Measurements from ENCODE around the gene COPZ2.
A peak's percentile ranks its signal among the peaks of the same experiment; 100 is the strongest.

The COPZ2 gene

GRCh38 chr17:48055531-48056245 is 18.1 kb upstream of the COPZ2 start (continued):
- TF ChIP-seq PRDM6 (tag by site-specific recombination; IDR thresholded peaks at IDR 0.05) (no peak), KLF17 (tag by site-specific recombination; IDR thresholded peaks at IDR 0.05) (no peak), ZFHX2 (tag by site-specific recombination; conservative IDR thresholded peaks at IDR 0.05) (no peak; the same call in 1 of the 2 replicates), ZNF561 (tag by site-specific recombination; IDR thresholded peaks at IDR 0.05; ENCODE audit: borderline replicate concordance) (no peak), ZNF677 (tag by site-specific recombination; IDR thresholded peaks at IDR 0.05) (no peak), ZNF664 (tag by site-specific recombination; IDR thresholded peaks at IDR 0.05) (no peak), MZF1 (tag by site-specific recombination; IDR thresholded peaks at IDR 0.05; ENCODE audit: borderline replicate concordance) (peak; percentile 99), ZNF610 (tag by site-specific recombination; IDR thresholded peaks at IDR 0.05; ENCODE audit: borderline replicate concordance) (no peak), ZNF585B (tag by site-specific recombination; IDR thresholded peaks at IDR 0.05) (no peak), ZNF133 (tag by site-specific recombination; IDR thresholded peaks at IDR 0.05) (no peak), ZNF548 (tag by site-specific recombination; IDR thresholded peaks at IDR 0.05) (no peak), ATF2 (tag by site-specific recombination; IDR thresholded peaks at IDR 0.05; ENCODE audit: low read depth) (peak; percentile 44; the same call in 1 of the 2 replicates), ZBTB20 (tag by site-specific recombination; IDR thresholded peaks at IDR 0.05) (peak; percentile 27; the same call in 1 of the 2 replicates), ZNF473 (tag by site-specific recombination; IDR thresholded peaks at IDR 0.05) (no peak), ZNF223 (tag by site-specific recombination; IDR thresholded peaks at IDR 0.05) (no peak), ZNF155 (tag by site-specific recombination; IDR thresholded peaks at IDR 0.05) (no peak), ZNF449 (tag by site-specific recombination; IDR thresholded peaks at IDR 0.05) (no peak; the same call in 1 of the 2 replicates), ZBTB48 (tag by site-specific recombination; IDR thresholded peaks at IDR 0.05) (peak; percentile 78), ZNF121 (tag by site-specific recombination; IDR thresholded peaks at IDR 0.05) (no peak), HOXA7 (CRISPR knock-in tag; IDR thresholded peaks at IDR 0.05; ENCODE audit: borderline replicate concordance) (no peak), ZFP41 (tag by site-specific recombination; IDR thresholded peaks at IDR 0.05; ENCODE audit: borderline replicate concordance) (no peak), ZEB2 (tag by site-specific recombination; IDR thresholded peaks at IDR 0.05) (peak; percentile 72; the same call in 1 of the 2 replicates), AEBP2 (tag by site-specific recombination; IDR thresholded peaks at IDR 0.05; ENCODE audit: borderline replicate concordance) (no peak), ZNF335 (tag by site-specific recombination; conservative IDR thresholded peaks at IDR 0.05) (peak; percentile 33; the same call in 1 of the 2 replicates), ZIC2 (tag by site-specific recombination; IDR thresholded peaks at IDR 0.05) (no peak; the same call in 1 of the 2 replicates), ZNF777 (tag by site-specific recombination; IDR thresholded peaks at IDR 0.05; ENCODE audit: borderline replicate concordance) (no peak), HOXC10 (CRISPR knock-in tag; IDR thresholded peaks at IDR 0.05) (no peak), PBX3 (CRISPR knock-in tag; IDR thresholded peaks at IDR 0.05) (no peak), ZFP3 (tag by site-specific recombination; IDR thresholded peaks at IDR 0.05; ENCODE audit: low read depth) (no peak), HIC1 (tag by site-specific recombination; IDR thresholded peaks at IDR 0.05) (no peak)
